Aortic smooth muscle cell (primary cell): Measurements from ENCODE around the gene CHRNB4. TPM values are rescaled to one million over a fixed set of nuclear protein-coding genes. Genes with fewer than 3 reads are reported as not detected.

Experiments
- total RNA-seq: library from RNA; depleted of rRNA; stranded (reverse); fragments of >200 nt; gene quantifications from 2 replicates; pipeline ENCODE4 v1.2.3, GENCODE V29; 2014

Gene CHRNB4, protein sequence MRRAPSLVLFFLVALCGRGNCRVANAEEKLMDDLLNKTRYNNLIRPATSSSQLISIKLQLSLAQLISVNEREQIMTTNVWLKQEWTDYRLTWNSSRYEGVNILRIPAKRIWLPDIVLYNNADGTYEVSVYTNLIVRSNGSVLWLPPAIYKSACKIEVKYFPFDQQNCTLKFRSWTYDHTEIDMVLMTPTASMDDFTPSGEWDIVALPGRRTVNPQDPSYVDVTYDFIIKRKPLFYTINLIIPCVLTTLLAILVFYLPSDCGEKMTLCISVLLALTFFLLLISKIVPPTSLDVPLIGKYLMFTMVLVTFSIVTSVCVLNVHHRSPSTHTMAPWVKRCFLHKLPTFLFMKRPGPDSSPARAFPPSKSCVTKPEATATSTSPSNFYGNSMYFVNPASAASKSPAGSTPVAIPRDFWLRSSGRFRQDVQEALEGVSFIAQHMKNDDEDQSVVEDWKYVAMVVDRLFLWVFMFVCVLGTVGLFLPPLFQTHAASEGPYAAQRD
- not detected in 2 replicates for total RNA-seq

DNA sequence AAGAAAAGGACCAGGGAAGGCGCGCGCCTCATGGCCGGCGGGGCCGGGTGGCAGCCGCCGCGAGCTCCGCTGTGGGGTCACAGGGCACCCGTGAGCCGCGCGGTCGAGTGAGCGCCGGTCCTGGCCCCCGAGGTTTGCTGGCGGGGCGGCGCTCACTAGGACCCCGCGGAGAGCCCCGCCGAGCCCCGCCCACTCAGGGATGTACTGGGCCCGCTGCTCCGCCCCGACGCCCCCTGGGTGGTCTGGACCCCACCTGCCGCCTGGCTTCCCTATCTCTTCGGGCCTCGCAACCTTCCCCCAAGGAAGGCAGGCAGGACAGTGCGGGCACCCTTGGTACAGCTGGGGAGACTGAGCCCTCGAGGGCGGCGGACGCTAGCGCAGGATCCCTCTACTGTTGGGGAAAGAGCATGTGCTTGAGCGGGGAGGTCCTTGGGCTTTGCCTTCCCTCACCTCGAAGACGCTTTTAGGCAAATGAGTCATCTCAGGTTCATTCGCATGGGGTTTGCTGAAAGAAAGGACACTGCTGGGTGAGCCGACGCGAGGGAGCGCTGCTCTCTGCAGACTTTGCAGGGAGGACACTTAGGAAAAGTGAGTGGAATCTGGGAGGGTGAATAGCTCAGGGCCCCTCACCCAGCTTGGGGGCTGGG is at the start of gene CHRNB4:
Gene CHRNB4, minus strand, starts transcription at position 109 of the 647 bp plus-strand sequence. Its CDS starts 77 bp downstream, at position 32.

DNA sequence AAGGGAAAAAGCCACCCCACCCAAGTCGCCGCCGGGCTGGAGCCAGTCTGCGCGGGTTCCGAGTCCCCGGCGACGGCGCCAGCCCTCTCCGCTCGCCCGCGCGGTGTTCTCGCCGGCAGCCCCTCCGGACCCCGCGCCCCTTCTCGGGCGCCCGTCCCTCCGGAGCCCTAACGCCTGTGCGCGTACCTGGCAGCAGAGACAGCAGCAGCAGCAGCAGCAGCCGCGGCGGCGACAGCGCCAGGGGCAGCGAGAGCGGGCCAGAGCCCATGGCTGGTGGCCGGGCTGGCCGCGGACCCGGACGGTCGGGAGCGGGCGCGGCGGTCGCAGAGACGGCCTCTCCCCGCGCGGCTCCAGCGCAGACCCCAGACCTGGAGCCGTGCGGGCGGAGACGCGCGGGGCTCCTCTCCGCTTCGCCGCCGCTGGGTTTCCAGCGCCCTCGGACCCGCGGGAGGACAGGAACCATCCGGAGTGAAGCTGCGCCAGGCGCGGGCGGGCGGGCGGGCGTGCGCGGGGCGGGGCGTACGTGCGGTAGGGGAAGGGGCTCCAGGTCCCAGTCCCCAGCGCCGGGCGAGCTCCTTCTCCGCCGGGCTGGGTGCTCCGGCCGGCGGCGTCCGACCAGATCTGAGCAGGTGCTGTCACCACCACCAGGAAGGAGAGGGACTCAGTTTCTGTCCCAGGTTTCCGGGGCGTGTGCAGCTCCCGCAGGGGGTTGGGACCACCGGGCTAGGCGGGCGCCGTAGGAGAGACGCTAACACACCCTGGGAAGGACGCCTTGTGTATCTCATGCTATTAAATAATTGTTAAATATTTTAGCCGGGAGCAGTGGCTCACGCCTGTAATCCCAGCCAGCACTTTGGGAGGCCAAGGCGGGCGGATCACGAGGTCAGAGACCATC is 20.2 kb downstream of the CHRNB4 start, which contains the start of gene CHRNA3:
Gene CHRNA3, minus strand, starts transcription at position 470 of the 895 bp plus-strand sequence. Its CDS starts 202 bp downstream, at position 268.

Other genes with a start within 250 kb of the CHRNB4 start
- 14.3 and 17.2 TPM in 2 replicates for gene IREB2, start 203.0 kb downstream of the CHRNB4 start, total RNA-seq
- gene HYKK, start 133.6 kb downstream of the CHRNB4 start, total RNA-seq, result 2.2 TPM in 2 replicates
- gene PSMA4, start 100.8 kb downstream of the CHRNB4 start, total RNA-seq, result 136 and 137 TPM in 2 replicates
- gene CHRNA5, start 75.7 kb downstream of the CHRNB4 start, total RNA-seq, result 0.13 and 0.31 TPM in 2 replicates
- 0.13 TPM in 1 of 2 replicates, not detected in the other for gene CHRNA3, start 20.2 kb downstream of the CHRNB4 start, total RNA-seq
- 8.7 and 24.1 TPM in 2 replicates for gene ADAMTS7, start 170.3 kb upstream of the CHRNB4 start, total RNA-seq
- 452 and 573 TPM in 2 replicates for gene MORF4L1, start 231.7 kb upstream of the CHRNB4 start, total RNA-seq